Adipocyte (in vitro differentiated cells): ENCODE results near the gene PIK3R2.

Experiments
- DNase-seq: peaks from one replicate; pipeline ENCODE4 v3.0.0-alpha.2; 2015; ENCODE audit warnings: low read depth
- H3K27me3 ChIP-seq: replicated peaks from 2 replicates; pipeline ENCODE4 v1.7.0; 2013; ENCODE audit warnings: mild to moderate bottlenecking, low read length, moderate library complexity; ENCODE audit not compliant: control insufficient read depth, insufficient read depth
- H3K36me3 ChIP-seq: 2 replicates; pipeline ENCODE4 v1.7.0; 2013; ENCODE audit warnings: low read length, mild to moderate bottlenecking, moderate library complexity; ENCODE audit not compliant: control insufficient read depth, insufficient read depth, severe bottlenecking
- H3K4me1 ChIP-seq: 2 replicates; pipeline ENCODE4 v1.7.0; 2013; ENCODE audit warnings: mild to moderate bottlenecking, low read length, moderate library complexity; ENCODE audit not compliant: control insufficient read depth, insufficient read depth
- H3K4me3 ChIP-seq: 2 replicates; pipeline ENCODE4 v1.7.0; 2013; ENCODE audit warnings: mild to moderate bottlenecking, low read length, moderate library complexity
- H3K9ac ChIP-seq: 2 replicates; pipeline ENCODE4 v1.7.0; 2013; ENCODE audit warnings: mild to moderate bottlenecking, low read length, moderate library complexity
- H3K9me3 ChIP-seq: 2 replicates; pipeline ENCODE4 v1.7.0; 2013; ENCODE audit warnings: mild to moderate bottlenecking, low read length, moderate library complexity; ENCODE audit not compliant: control insufficient read depth

Gene PIK3R2

DNA sequence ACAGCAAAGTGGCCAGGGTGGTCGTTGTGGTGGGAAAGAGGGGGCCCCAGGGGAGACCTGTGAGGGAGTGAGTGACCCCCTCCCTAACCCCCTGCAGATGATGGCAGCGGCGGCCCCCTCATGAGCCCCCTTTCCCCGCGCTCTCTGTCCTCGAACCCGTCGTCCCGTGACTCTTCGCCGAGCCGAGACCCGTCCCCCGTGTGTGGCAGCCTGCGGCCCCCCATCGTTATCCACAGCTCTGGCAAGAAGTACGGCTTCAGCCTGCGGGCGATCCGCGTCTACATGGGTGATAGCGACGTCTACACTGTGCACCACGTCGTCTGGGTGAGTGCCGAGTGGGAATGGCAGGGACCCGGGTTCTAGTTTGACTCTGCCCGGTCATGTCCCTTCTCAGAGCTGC lies 8.1 kb upstream of the PIK3R2 start:
- no peaks in the 10 kb centered on the region for H3K9me3 ChIP-seq
- H3K27me3 ChIP-seq: no peaks in the 10 kb centered on the region
- no peak overlapping the region for H3K9ac ChIP-seq
- no peak for DNase-seq
- H3K36me3 ChIP-seq: peaks cover 40% of the 10 kb centered on the region
- H3K4me1 ChIP-seq: no peaks in the 10 kb centered on the region
- H3K4me3 ChIP-seq: no peak overlapping the region

DNA sequence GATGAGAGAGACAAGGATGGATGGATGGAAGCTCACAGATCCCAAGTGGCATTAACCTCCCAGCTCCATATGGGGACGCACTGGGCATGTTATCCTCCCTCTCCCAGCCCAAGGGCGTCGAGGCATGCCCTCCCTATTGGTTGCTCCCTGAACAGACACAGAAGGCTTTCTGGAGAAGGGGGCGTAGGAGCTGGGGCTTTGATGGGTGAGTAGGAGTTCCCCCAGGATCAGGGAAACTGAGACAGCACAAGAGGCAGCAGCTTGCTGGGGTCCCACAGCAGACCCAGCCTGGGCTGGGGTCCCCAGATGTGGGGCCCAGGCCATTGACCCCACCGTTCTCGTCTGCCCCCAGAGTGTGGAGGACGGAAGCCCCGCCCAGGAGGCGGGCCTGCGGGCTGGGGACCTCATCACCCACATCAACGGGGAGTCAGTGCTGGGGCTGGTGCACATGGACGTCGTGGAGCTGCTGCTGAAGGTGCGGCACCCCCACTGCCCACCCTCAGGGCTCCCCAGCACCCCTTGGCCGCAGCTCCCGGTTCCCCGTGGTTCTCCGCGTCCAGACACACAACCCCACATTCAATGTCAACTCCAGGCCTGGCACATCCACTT lies 7.5 kb upstream of the PIK3R2 start:
- Histone ChIP-seq H3K4me3 (no peak overlapping the region), H3K27me3 (no peaks in the 10 kb centered on the region), H3K9ac (no peak overlapping the region), H3K4me1 (no peaks in the 10 kb centered on the region), H3K36me3 (peaks cover 37% of the 10 kb centered on the region), H3K9me3 (no peaks in the 10 kb centered on the region)
- DNase-seq: no peak

DNA sequence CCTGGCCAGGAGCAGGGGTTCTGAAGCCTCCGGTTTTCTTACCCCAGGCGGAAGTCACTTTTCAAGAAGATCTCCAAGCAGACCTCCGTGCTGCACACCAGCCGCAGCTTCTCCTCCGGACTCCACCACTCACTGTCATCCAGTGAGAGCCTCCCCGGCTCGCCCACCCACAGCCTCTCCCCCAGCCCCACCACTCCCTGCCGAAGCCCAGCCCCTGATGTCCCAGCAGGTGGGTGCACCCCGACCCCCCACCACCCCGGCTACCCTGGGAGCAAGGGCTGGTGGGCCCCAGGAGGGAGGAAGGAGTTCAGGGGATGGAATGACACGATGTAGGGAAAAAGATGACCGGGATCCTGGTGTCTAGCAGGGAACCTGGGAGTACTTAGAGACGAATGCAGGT lies 5.6 kb upstream of the PIK3R2 start:
- no peak for DNase-seq
- Histone ChIP-seq H3K9me3 (no peaks in the 10 kb centered on the region), H3K27me3 (no peaks in the 10 kb centered on the region)

DNA sequence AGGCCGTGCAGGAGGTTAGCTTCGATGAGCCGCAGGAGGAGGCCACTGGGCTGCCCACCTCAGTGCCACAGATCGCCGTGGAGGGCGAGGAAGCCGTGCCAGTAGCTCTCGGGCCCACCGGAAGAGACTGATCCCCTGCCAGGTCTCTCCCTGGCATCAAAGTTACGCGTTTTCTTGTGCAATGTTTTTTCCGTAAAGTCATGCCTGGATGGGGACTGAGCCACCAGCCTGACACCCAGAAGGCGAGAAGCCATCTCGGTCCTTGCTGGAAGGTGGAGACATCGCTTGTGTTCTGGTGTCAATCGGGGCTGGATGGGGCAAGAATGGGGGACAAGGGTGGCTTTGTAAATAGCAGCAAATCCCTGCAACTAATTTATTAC lies 3.4 kb upstream of the PIK3R2 start:
- peaks cover 12% of the 10 kb centered on the region for H3K4me1 ChIP-seq
- H3K9ac ChIP-seq: no peak overlapping the region
- peaks cover 14% of the 10 kb centered on the region for H3K36me3 ChIP-seq
- H3K9me3 ChIP-seq: no peaks in the 10 kb centered on the region
- no peak for DNase-seq
- H3K27me3 ChIP-seq: no peaks in the 10 kb centered on the region
- H3K4me3 ChIP-seq: no peak overlapping the region

More for the DNA sequence above, 5.6 kb upstream of the PIK3R2 start:
- no peak overlapping the region for H3K4me3 ChIP-seq
- H3K9ac ChIP-seq: no peak overlapping the region
- peaks cover 5% of the 10 kb centered on the region for H3K4me1 ChIP-seq
- H3K36me3 ChIP-seq: peaks cover 33% of the 10 kb centered on the region

DNA sequence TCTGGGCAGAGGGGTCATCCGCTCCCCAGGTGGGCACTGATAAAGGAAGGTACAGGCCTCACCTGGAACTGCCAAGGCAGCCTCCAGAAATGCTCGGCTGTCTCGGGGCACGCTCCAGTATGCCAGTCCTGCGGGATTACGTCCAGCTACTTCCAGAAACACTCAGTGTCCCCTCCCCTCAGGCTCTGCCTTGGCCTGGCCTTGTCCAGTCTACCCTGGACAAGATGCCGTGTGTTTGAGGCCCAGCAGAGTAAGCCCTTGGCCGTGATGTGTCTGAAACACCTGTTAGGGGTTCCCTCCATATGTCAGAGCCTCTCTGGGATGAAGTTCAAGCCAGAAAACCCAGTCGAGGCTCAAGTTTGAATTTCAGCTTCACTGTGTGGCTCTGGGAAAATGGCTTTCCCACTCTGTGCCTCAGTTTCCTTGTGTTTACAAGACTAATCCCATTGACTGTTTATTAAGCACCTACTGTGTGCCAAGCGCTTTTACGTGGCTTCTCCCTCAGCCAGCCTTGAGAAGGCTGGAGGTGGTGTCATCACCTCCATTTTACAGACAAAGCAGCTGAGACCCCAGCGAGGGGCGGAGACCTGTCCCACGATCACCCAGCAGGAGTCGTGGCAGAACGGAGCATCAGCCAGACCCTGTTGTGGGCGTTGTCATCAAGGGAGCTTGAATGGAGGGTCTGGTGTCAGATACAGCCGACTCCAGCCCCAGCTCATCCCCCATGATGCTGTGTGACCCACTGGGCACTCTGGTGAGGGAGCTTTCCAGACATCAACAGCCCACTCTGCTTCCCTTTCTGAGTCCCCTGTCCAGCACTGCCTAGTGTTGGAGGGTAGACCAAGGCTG lies 2.0 kb upstream of the PIK3R2 start:
- Histone ChIP-seq H3K4me1 (peaks cover 12% of the 10 kb centered on the region), H3K27me3 (no peaks in the 10 kb centered on the region), H3K9me3 (no peaks in the 10 kb centered on the region), H3K36me3 (peaks cover under 1% of the 10 kb centered on the region), H3K9ac (peak overlapping the region; percentile 96), H3K4me3 (no peak overlapping the region)
- DNase-seq: no peak

DNA sequence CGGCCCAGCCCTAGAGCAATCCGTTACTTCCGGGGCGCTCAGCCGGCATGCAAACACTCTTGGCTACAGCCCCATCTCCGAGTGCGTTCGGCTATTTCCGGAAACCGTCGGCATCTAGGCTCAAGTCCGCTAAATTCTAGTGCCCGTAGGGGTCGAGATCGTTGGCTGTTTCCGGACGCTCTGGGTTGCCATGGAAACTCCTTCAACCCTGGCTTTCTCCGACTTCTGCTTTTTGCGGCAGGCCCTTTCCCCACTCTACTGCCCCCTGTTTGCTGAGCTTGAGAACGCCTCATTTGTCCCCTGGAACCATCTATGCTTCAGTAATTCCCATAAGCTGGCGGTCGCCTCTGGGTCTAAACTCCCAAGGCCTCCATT lies 534 bp upstream of the PIK3R2 start:
- H3K9me3 ChIP-seq: no peaks in the 10 kb centered on the region
- peak; percentile 97 for DNase-seq
- H3K4me1 ChIP-seq: peaks cover 23% of the 10 kb centered on the region
- H3K36me3 ChIP-seq: no peaks in the 10 kb centered on the region
- H3K9ac ChIP-seq: peak overlapping the region; percentile 96
- H3K4me3 ChIP-seq: peak overlapping the region; percentile 89
- no peaks in the 10 kb centered on the region for H3K27me3 ChIP-seq

DNA sequence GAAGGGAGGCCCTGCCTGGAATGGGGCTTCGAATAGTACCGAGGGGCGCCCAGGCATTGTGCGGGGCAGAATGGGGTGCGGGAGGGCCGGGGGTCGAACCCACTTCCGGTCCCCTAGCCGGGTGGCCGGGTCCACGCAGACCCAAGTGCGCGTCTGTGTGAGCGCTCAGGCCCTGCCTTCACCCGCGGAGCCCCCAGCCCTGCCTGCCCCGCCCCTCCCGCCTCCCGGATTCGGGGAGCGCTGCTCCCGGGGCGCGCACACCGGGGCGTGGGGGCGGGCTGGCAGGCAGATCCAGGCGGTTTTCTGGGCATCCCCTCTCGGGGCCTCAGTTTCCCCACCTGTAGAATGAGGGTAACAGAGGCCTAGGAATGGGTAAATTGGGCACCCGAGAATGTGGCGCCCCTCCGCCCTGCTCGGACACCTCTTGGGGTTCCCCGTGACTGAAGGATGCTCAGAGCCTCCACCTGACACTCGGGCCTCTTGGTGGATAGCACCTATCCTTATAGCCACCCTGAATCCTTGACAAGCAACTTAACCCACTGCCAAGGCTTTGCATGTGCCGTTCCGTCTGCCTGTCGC lies 682 bp downstream of the PIK3R2 start:
- peak overlapping the region; percentile 96 for H3K9ac ChIP-seq
- DNase-seq: peak; percentile 66
- no peaks in the 10 kb centered on the region for H3K27me3 ChIP-seq
- no peaks in the 10 kb centered on the region for H3K36me3 ChIP-seq
- H3K9me3 ChIP-seq: no peaks in the 10 kb centered on the region
- peaks cover 24% of the 10 kb centered on the region for H3K4me1 ChIP-seq
- peak overlapping the region; percentile 89 for H3K4me3 ChIP-seq

DNA sequence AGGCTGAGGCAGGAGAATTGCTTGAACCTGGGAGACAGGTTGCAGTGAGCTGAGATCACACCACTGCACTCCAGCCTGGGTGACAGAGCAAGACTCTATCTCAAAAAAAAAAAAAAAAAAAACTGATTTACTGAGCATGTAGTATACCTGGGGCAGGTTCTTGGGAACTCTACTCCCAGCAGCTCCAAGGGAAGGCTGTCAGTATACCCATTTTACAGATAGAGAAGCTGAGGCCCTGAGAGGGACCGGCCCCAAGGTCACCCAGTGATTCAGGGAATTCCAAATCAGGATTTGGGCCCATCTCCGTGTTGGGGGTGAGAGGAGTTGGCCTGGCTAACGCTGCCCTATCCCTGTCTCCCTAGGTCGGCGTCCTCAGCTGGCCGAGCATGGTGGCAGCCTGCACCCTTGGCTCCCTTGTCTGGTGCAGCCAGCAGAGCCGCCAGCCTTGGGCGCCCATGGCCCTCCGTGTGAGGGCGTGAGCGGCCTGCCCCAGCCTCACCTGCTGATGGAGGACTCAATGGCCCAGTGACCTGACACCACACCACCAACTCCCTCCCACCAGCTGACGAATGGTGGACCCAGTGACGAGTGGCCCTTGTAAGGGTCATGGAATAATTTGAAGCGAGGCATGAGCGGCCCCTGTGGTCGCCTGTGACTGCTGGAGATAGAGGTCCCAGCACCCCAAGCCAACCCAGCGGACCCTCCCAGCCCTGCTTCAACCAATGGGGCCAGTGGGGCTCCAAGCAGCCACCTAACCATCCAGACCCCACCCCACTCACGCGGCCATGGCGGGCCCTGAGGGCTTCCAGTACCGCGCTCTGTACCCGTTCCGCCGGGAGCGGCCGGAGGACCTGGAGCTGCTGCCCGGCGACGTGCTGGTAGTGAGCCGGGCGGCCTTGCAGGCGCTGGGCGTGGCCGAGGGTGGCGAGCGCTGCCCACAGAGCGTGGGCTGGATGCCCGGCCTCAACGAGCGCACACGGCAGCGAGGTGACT lies 2.4 kb downstream of the PIK3R2 start:
- Histone ChIP-seq H3K9ac (no peak overlapping the region), H3K4me1 (peaks cover 24% of the 10 kb centered on the region), H3K36me3 (no peaks in the 10 kb centered on the region), H3K4me3 (no peak overlapping the region), H3K27me3 (no peaks in the 10 kb centered on the region), H3K9me3 (no peaks in the 10 kb centered on the region)
- DNase-seq: no peak

DNA sequence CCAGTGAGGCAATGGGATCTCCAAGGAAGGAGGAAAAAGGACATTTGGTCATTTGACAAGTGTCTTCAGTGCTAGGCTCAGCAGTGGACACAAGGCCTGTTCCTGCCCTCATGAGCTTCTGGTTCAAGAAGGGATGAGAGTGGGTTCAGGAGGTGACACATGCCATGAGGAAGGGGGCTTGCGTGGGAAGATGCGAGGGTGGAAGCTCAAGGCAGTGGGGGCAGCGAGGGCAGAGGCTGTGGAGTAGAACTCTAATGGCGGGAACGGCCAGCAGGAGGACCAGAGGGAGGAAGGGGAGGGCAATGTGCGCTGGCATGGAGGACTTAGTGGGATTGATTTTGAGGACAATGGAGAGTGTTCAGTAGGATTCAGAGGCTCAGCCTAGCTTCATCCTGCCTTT lies 3.3 kb downstream of the PIK3R2 start:
- H3K4me1 ChIP-seq: peaks cover 27% of the 10 kb centered on the region

DNA sequence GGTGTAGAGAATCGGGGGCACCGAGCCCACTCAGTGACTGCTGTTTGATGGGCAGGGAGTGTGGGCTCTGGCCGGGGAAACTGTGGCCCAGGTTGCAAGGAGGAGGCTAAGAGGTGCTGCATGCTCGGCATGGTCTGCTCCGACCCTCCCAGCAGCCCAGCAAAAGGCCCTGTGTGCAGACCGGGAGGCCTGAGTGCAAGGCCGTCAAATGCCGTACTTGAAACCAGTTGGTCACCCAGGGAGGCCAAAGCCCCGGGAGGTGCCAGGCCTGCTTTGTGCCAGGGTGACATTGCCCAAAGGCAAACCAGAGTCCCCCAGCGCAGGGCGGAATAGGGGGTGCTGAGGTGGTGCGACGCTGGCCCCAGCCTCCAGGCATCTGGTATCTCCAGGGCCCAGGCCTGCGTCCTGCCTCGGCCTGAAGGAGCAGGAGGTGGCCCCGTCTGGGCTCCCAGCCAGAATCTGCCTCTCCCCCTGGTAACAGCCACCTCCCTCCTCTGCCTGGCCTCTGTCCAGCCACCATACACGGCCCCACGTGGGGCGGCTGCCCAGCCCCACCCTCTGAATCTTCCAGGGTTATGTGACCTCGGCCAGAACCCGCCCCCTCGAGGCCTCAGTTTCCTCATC lies 4.0 kb downstream of the PIK3R2 start:
- H3K36me3 ChIP-seq: peaks cover 2% of the 10 kb centered on the region
- no peaks in the 10 kb centered on the region for H3K27me3 ChIP-seq
- peak overlapping the region; percentile 76 for H3K9ac ChIP-seq
- no peaks in the 10 kb centered on the region for H3K9me3 ChIP-seq
- peaks cover 28% of the 10 kb centered on the region for H3K4me1 ChIP-seq
- no peak overlapping the region for H3K4me3 ChIP-seq
- peak; percentile 85 for DNase-seq

More for the DNA sequence above, 3.3 kb downstream of the PIK3R2 start:
- H3K36me3 ChIP-seq: no peaks in the 10 kb centered on the region
- no peak overlapping the region for H3K4me3 ChIP-seq
- DNase-seq: no peak
- H3K27me3 ChIP-seq: no peaks in the 10 kb centered on the region
- no peaks in the 10 kb centered on the region for H3K9me3 ChIP-seq
- H3K9ac ChIP-seq: peak overlapping the region; percentile 76
